Memory B cell (primary cell): ENCODE results near the gene LDAH.
"Not testable (repeated sequence)": the region's sequence is repeated elsewhere in the genome, so short reads cannot be mapped to it uniquely, and the experiment has no call there.

Experiments
- ATAC-seq: fragments of 150-1000 bp; cut with Tn5 transposase; 2 replicates; pipeline ENCODE4 v1.10.0; 2021; ENCODE audit warnings: low read depth, mild to moderate bottlenecking, moderate library complexity
- DNase-seq, 2 donors: peaks; one replicate each; pipeline ENCODE4 v3.0.0; 2022; ENCODE audit warnings: low spot score in 2 of 2
- H3K27ac Mint-ChIP-seq: one replicate; pipeline ENCODE4 v1.8.0; 2022; ENCODE audit warnings: mild to moderate bottlenecking, moderate library complexity, mixed read lengths
- H3K27me3 Mint-ChIP-seq: one replicate; pipeline ENCODE4 v1.8.0; 2022; ENCODE audit warnings: mixed read lengths
- H3K36me3 Mint-ChIP-seq: one replicate; pipeline ENCODE4 v1.8.0; 2022; ENCODE audit warnings: mild to moderate bottlenecking, mixed read lengths
- H3K4me1 Mint-ChIP-seq: one replicate; pipeline ENCODE4 v1.8.0; 2022; ENCODE audit warnings: mixed read lengths
- H3K4me3 Mint-ChIP-seq: one replicate; pipeline ENCODE4 v1.8.0; 2022; ENCODE audit warnings: mild to moderate bottlenecking, moderate library complexity, mixed read lengths
- H3K9me3 Mint-ChIP-seq: one replicate; pipeline ENCODE4 v1.8.0; 2022; ENCODE audit warnings: mixed read lengths

The LDAH gene

GRCh38 chr2:20723543-20723942 lies 99.4 kb downstream of the LDAH start:
- DNase-seq (no peak), ATAC-seq (no peak)
- Mint-ChIP-seq H3K36me3 (peaks cover 16% of the 10 kb centered on the region), H3K27ac (peak overlapping the region; percentile 55), H3K9me3 (no peaks in the 10 kb centered on the region), H3K4me3 (no peak overlapping the region), H3K27me3 (no peaks in the 10 kb centered on the region), H3K4me1 (peaks cover 10% of the 10 kb centered on the region)

- DNase-seq (no peak), ATAC-seq (no peak)
- H3K4me1 Mint-ChIP-seq = peaks cover 10% of the 10 kb centered on the region
- peaks cover 4% of the 10 kb centered on the region for H3K9me3 Mint-ChIP-seq
- H3K4me3 Mint-ChIP-seq = no peak overlapping the region
- peaks cover 22% of the 10 kb centered on the region for H3K36me3 Mint-ChIP-seq
- no peaks in the 10 kb centered on the region for H3K27me3 Mint-ChIP-seq
- H3K27ac Mint-ChIP-seq = peak overlapping the region; percentile 55
Measured at GRCh38 chr2:20722592-20723240, 100.2 kb downstream of the LDAH start.

- H3K4me1 Mint-ChIP-seq = peaks cover 26% of the 10 kb centered on the region
- H3K36me3 Mint-ChIP-seq = peaks cover 47% of the 10 kb centered on the region
- ATAC-seq = no peak
Measured at GRCh38 chr2:20717641-20718040, 105.3 kb downstream of the LDAH start.

GRCh38 chr2:20716164-20716563 lies 106.7 kb downstream of the LDAH start:
- H3K27ac Mint-ChIP-seq, H3K9me3 Mint-ChIP-seq, ATAC-seq, H3K27me3 Mint-ChIP-seq, H3K4me3 Mint-ChIP-seq, DNase-seq: not testable (repeated sequence)
- H3K36me3 Mint-ChIP-seq = peaks cover 50% of the 10 kb centered on the region
- H3K4me1 Mint-ChIP-seq = peaks cover 25% of the 10 kb centered on the region

More at GRCh38 chr2:20717641-20718040, 105.3 kb downstream of the LDAH start:
- Mint-ChIP-seq H3K4me3 (no peak overlapping the region), H3K27ac (no peak overlapping the region), H3K27me3 (no peaks in the 10 kb centered on the region), H3K9me3 (peaks cover 6% of the 10 kb centered on the region)
- no peak for DNase-seq

DNA sequence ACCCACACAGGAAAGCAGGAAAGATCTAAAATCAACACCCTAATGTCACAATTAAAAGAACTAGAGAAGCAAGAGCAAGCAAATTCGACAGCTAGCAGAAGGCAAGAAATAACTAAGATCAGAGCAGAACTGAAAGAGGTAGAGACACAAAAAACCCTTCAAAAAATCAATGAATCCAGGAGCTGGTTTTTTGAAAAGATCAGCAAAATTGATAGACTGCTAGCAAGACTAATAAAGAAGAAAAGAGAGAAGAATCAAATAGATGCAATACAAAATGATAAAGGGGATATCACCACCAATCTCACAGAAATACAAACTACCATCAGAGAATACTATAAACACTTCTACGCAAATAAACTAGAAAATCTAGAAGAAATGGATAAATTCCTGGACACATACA lies 108.5 kb downstream of the LDAH start:
- DNase-seq, H3K27me3 Mint-ChIP-seq, ATAC-seq, H3K4me3 Mint-ChIP-seq, H3K27ac Mint-ChIP-seq, H3K9me3 Mint-ChIP-seq: not testable (repeated sequence)
- Mint-ChIP-seq H3K36me3 (peaks cover 54% of the 10 kb centered on the region), H3K4me1 (peaks cover 19% of the 10 kb centered on the region)

- peaks cover 18% of the 10 kb centered on the region for H3K4me1 Mint-ChIP-seq
- not testable (repeated sequence) for DNase-seq, H3K27me3 Mint-ChIP-seq, H3K4me3 Mint-ChIP-seq, H3K27ac Mint-ChIP-seq, ATAC-seq, H3K9me3 Mint-ChIP-seq
- H3K36me3 Mint-ChIP-seq = peaks cover 53% of the 10 kb centered on the region
Measured at GRCh38 chr2:20713585-20713984, 109.3 kb downstream of the LDAH start.

DNA sequence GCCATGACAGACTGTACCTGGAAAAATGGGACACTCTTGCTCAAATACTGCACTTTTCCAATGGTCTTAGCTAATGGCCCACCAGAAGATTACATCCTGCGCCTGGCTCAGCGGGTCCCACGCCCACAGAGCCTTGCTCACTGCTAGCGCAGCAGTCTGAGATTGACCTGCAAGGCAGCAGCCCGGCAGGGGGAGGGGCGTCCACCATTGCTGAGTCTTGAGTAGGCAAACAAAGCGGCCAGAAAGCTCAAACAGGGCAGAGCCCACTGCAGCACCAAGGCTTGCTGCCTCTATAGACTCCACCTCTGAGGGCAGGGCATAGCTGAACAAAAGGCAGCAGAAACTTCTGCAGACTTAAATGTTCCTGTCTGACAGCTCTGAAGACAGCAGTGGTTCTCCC lies 111.3 kb downstream of the LDAH start:
- H3K4me3 Mint-ChIP-seq, H3K27me3 Mint-ChIP-seq, H3K9me3 Mint-ChIP-seq, H3K27ac Mint-ChIP-seq, ATAC-seq, DNase-seq: not testable (repeated sequence)
- peaks cover 41% of the 10 kb centered on the region for H3K36me3 Mint-ChIP-seq
- H3K4me1 Mint-ChIP-seq = peaks cover 25% of the 10 kb centered on the region

DNA sequence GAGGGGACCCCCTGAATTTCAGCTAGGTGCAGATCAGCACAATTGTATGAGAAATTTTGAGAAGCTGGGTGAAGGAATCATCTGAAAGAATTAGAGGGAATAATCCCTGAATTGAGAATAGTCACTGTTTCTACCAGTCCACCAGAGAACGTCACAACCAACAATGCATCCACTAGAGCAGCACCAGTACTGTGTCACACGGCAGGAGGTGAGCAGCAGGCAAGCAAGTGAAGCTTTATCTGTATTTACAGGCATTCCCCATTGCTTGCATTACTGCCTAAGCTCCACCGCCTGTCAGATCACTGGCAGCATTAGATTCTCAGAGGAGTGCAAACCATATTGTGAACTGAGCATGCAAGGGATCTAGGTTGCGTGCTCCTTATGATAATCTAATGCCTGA lies 115.3 kb downstream of the LDAH start:
- Mint-ChIP-seq H3K36me3 (peaks cover 27% of the 10 kb centered on the region), H3K9me3 (peaks cover 1% of the 10 kb centered on the region), H3K27me3 (no peaks in the 10 kb centered on the region), H3K4me1 (peaks cover 17% of the 10 kb centered on the region), H3K4me3 (no peak overlapping the region), H3K27ac (no peak overlapping the region)
- ATAC-seq = no peak
- no peak for DNase-seq

GRCh38 chr2:20706786-20707185 lies 116.1 kb downstream of the LDAH start:
- peaks cover 24% of the 10 kb centered on the region for H3K36me3 Mint-ChIP-seq
- peaks cover 16% of the 10 kb centered on the region for H3K4me1 Mint-ChIP-seq
- H3K27ac Mint-ChIP-seq = no peak overlapping the region
- no peaks in the 10 kb centered on the region for H3K27me3 Mint-ChIP-seq
- ATAC-seq (no peak), DNase-seq (no peak)
- H3K9me3 Mint-ChIP-seq = no peaks in the 10 kb centered on the region
- no peak overlapping the region for H3K4me3 Mint-ChIP-seq

DNA sequence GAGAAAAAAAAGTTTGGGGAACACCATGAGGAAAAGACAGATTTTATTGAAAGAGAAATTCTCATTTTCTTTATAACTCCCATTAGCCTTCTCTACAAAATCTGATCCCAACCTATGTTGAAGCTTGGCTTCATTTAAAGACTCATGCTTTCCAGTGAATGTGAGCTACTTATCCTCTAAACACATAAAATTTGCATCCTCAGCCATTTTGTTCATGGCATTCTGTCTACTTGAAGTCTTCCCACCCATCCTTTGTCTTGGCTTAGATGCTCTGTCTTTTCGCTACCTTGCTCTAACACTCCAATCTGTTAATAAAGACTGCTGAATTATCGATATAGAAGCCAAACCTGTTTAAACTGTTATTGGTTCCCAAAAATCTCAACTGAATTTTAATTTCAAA lies 116.7 kb downstream of the LDAH start:
- ATAC-seq (no peak), DNase-seq (no peak)
- Mint-ChIP-seq H3K36me3 (peaks cover 24% of the 10 kb centered on the region), H3K4me1 (peaks cover 18% of the 10 kb centered on the region), H3K27ac (no peak overlapping the region), H3K9me3 (no peaks in the 10 kb centered on the region), H3K4me3 (no peak overlapping the region), H3K27me3 (no peaks in the 10 kb centered on the region)

- H3K36me3 Mint-ChIP-seq = peaks cover 18% of the 10 kb centered on the region
- DNase-seq (no peak), ATAC-seq (no peak)
- no peak overlapping the region for H3K4me3 Mint-ChIP-seq
- no peaks in the 10 kb centered on the region for H3K27me3 Mint-ChIP-seq
- no peak overlapping the region for H3K27ac Mint-ChIP-seq
- no peaks in the 10 kb centered on the region for H3K9me3 Mint-ChIP-seq
- peaks cover 18% of the 10 kb centered on the region for H3K4me1 Mint-ChIP-seq
Measured at GRCh38 chr2:20704886-20705285, 118.0 kb downstream of the LDAH start.

DNA sequence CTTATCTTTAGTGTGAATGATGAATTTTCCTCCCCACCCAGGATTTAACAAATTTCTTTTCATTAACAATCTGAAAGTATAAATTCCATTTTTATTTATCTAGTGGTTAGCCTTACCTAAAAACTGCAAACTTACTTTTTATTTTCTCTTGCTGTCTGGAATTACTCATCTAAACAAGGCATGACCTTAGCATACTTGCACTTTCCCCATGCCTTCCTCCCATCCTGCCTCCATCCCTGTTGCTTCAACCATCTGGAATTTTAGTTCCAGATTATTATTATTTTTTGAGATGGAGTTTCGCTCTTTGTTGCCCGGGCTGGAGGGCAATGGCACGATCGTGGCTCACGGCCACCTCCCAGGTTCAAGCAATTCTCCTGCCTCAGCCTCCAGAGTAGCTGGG lies 120.3 kb downstream of the LDAH start:
- H3K27me3 Mint-ChIP-seq = no peaks in the 10 kb centered on the region
- H3K4me3 Mint-ChIP-seq = no peak overlapping the region
- ATAC-seq (no peak), DNase-seq (no peak)
- H3K36me3 Mint-ChIP-seq = peaks cover 16% of the 10 kb centered on the region
- H3K4me1 Mint-ChIP-seq = peaks cover 29% of the 10 kb centered on the region
- H3K9me3 Mint-ChIP-seq = no peaks in the 10 kb centered on the region
- no peak overlapping the region for H3K27ac Mint-ChIP-seq

DNA sequence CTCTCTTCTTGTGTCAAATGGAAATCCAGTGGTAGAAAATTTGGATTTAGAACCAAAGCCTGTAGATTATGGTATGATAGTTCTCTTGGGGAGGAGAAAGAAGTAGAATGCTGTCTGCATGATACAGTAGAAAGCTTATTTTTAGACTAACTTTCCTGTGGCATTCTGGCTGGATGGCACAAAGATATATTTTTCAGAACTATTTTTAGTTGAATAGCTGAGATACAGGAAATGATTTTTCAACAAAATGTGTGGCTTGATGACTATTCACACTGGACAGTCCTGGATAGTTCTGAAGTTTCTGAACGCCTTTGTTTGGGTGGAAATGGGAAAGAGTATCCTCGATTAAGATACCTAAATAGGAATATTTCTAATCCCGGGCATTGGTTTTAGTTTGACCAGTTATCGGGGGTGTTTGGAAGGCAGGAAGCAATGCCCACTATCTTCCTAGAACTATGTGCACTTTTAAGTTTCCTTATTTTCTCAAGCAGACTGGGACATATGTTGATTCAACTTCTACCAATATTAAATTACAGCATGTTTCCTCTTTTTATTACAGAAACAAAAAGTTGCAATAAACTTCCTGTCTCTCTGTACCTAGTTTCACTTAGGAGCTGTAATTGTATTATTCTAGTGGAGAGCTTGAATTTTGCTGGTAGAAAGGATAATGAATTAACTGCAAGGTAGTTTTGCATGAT lies 123.8 kb downstream of the LDAH start:
- Mint-ChIP-seq H3K4me1 (peaks cover 30% of the 10 kb centered on the region), H3K4me3 (peak overlapping the region; percentile 6), H3K36me3 (peaks cover 14% of the 10 kb centered on the region), H3K27ac (peak overlapping the region; percentile 12), H3K27me3 (no peaks in the 10 kb centered on the region), H3K9me3 (no peaks in the 10 kb centered on the region)
- ATAC-seq = peak; percentile 81
- DNase-seq = no peak

GRCh38 chr2:20697322-20697934 lies 125.5 kb downstream of the LDAH start:
- H3K9me3 Mint-ChIP-seq = no peaks in the 10 kb centered on the region
- no peak for ATAC-seq
- H3K4me1 Mint-ChIP-seq = peaks cover 28% of the 10 kb centered on the region
- no peak overlapping the region for H3K27ac Mint-ChIP-seq
- H3K4me3 Mint-ChIP-seq = no peak overlapping the region
- H3K36me3 Mint-ChIP-seq = peaks cover 10% of the 10 kb centered on the region
- no peak for DNase-seq
- H3K27me3 Mint-ChIP-seq = no peaks in the 10 kb centered on the region
